ENCODE measurements around the gene FARSB. TPM values are rescaled to one million over a fixed set of nuclear protein-coding genes. Genes with fewer than 3 reads are reported as not detected.

The FARSB gene
- total RNA-seq, 1 experiment from 2014 or later = 72.1 TPM

DNA sequence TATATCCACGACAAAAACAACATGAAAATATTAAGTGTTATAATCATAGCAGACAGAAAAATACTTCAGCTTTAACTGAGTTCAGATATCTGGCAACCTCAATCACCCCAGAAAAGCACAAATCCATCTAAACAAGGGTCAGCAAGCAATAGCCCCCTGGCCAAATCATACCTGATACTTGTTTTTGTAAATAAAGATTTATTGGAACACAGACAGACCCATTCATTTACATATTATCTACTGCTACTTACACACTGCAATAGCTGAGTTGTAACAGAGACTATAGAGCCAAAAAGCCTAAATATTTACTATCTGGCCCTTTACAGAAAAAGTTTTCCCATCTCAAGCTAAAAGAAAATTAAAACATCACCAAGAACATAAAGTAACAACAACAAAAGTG lies 12.8 kb downstream of the FARSB start:
- BruUV-seq (replicated peaks) = no TSS peak
- Histone ChIP-seq H3K27me3 (replicated peaks; ENCODE audit: insufficient read depth, low read depth, low read length, poor library complexity) (no peaks in the 10 kb centered on the region), H3K9me3 (ENCODE audit: low read depth, low read length, poor library complexity, severe bottlenecking) (no peaks in the 10 kb centered on the region), H3K27ac (ENCODE audit: low read depth, low read length, poor library complexity, severe bottlenecking) (no peak overlapping the region), H3K36me3 (ENCODE audit: insufficient read depth, low read length, poor library complexity, severe bottlenecking) (peaks cover 83% of the 10 kb centered on the region), H3K4me1 (ENCODE audit: insufficient read depth, low read length, poor library complexity, severe bottlenecking) (no peaks in the 10 kb centered on the region), H3K4me3 (ENCODE audit: low read depth, low read length, poor library complexity, severe bottlenecking) (no peak overlapping the region)
- CTCF ChIA-PET = no interaction called here
- TF ChIP-seq EZH2 (IDR thresholded peaks at IDR 0.05; ENCODE audit: borderline replicate concordance, low read depth, low read length, poor library complexity, severe bottlenecking) = no peak
- TF ChIP-seq, protein P1, sequence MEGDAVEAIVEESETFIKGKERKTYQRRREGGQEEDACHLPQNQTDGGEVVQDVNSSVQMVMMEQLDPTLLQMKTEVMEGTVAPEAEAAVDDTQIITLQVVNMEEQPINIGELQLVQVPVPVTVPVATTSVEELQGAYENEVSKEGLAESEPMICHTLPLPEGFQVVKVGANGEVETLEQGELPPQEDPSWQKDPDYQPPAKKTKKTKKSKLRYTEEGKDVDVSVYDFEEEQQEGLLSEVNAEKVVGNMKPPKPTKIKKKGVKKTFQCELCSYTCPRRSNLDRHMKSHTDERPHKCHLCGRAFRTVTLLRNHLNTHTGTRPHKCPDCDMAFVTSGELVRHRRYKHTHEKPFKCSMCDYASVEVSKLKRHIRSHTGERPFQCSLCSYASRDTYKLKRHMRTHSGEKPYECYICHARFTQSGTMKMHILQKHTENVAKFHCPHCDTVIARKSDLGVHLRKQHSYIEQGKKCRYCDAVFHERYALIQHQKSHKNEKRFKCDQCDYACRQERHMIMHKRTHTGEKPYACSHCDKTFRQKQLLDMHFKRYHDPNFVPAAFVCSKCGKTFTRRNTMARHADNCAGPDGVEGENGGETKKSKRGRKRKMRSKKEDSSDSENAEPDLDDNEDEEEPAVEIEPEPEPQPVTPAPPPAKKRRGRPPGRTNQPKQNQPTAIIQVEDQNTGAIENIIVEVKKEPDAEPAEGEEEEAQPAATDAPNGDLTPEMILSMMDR (conservative IDR thresholded peaks at IDR 0.05; ENCODE audit: low read depth, low read length) = no peak
- intact Hi-C loops (cut with micrococcal nuclease; ENCODE audit: unreplicated experiment) = no loop called here
- no peak for DNase-seq (ENCODE audit: low spot score)
- POLR2A ChIA-PET (ENCODE audit: low non-redundant PET) = no interaction called here

DNA sequence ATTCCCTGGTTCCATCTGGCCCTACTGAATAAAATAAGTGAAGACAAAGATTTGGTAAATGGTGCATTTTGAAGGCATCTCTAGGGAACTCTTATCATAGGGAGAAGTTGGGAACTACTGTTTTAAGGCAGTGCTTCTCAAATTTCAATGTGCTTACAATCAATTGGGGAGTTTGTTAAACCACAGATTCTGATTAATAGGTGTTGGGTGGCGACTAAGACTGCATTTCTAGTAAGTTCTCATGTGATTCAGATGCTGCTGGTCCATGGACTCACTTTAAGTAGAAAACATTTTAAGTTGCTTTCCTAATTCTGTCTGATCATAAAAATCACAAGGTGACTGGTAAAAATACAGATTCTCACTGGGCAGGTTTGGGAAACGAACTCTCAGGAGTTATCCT lies 14.6 kb downstream of the FARSB start:
- CTCF ChIA-PET = no interaction called here
- Histone ChIP-seq H3K4me1 (ENCODE audit: insufficient read depth, low read length, poor library complexity, severe bottlenecking) (no peaks in the 10 kb centered on the region), H3K27ac (ENCODE audit: low read depth, low read length, poor library complexity, severe bottlenecking) (no peak overlapping the region), H3K9me3 (ENCODE audit: low read depth, low read length, poor library complexity, severe bottlenecking) (no peaks in the 10 kb centered on the region), H3K36me3 (ENCODE audit: insufficient read depth, low read length, poor library complexity, severe bottlenecking) (peaks cover 85% of the 10 kb centered on the region), H3K27me3 (replicated peaks; ENCODE audit: insufficient read depth, low read depth, low read length, poor library complexity) (no peaks in the 10 kb centered on the region), H3K4me3 (ENCODE audit: low read depth, low read length, poor library complexity, severe bottlenecking) (no peak overlapping the region)
- TF ChIP-seq, protein P1 (conservative IDR thresholded peaks at IDR 0.05; ENCODE audit: low read depth, low read length) = no peak
- TF ChIP-seq EZH2 (IDR thresholded peaks at IDR 0.05; ENCODE audit: borderline replicate concordance, low read depth, low read length, poor library complexity, severe bottlenecking) = no peak
- POLR2A ChIA-PET (ENCODE audit: low non-redundant PET) = no interaction called here
- intact Hi-C loops (cut with micrococcal nuclease; ENCODE audit: unreplicated experiment) = no loop called here
- no TSS peak for BruUV-seq (replicated peaks)
- DNase-seq (ENCODE audit: low spot score) = no peak

DNA sequence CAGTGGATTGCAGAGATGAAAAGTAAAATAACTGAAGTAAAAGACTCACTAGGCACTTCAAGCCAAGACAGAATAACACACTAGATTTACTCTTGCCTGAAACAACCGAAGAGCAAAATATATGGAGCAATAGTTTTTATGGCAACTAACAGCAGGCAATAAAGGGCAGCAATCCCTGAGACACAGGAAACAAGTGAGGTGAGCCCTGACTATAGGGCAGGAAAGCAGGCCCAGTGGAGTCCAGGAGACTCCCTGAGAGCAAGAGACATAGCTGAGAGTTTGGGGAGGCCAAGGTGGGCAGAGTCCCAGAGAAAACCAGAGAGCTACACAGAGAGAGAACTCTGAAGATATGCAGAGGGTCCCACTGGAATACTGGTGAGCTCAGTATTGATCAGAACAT lies 18.8 kb downstream of the FARSB start:
- no peak for DNase-seq (ENCODE audit: low spot score)
- TF ChIP-seq, protein P1 (conservative IDR thresholded peaks at IDR 0.05; ENCODE audit: low read depth, low read length) = no peak
- TF ChIP-seq EZH2 (IDR thresholded peaks at IDR 0.05; ENCODE audit: borderline replicate concordance, low read depth, low read length, poor library complexity, severe bottlenecking) = no peak
- ChIA-PET POLR2A (ENCODE audit: low non-redundant PET) (interaction anchor here (0.7 kb wide), 1 partner anchor 307 kb away, joined by 4 read pairs; no protein-coding TSS in a partner anchor), CTCF (no interaction called here)
- intact Hi-C loops (cut with micrococcal nuclease; ENCODE audit: unreplicated experiment) = no loop called here
- Histone ChIP-seq H3K4me1 (ENCODE audit: insufficient read depth, low read length, poor library complexity, severe bottlenecking) (no peaks in the 10 kb centered on the region), H3K9me3 (ENCODE audit: low read depth, low read length, poor library complexity, severe bottlenecking) (no peaks in the 10 kb centered on the region), H3K4me3 (ENCODE audit: low read depth, low read length, poor library complexity, severe bottlenecking) (no peak overlapping the region), H3K36me3 (ENCODE audit: insufficient read depth, low read length, poor library complexity, severe bottlenecking) (peaks cover 85% of the 10 kb centered on the region), H3K27me3 (replicated peaks; ENCODE audit: insufficient read depth, low read depth, low read length, poor library complexity) (no peaks in the 10 kb centered on the region), H3K27ac (ENCODE audit: low read depth, low read length, poor library complexity, severe bottlenecking) (no peak overlapping the region)
- no TSS peak for BruUV-seq (replicated peaks)
